ENCODE data around the gene COL13A1.
A peak's percentile ranks its signal among the peaks of the same experiment; 100 is the strongest.

Gene COL13A1

GRCh38 chr10:69936091-69936490 lies 134.4 kb downstream of the COL13A1 start:
- no peak overlapping the region for H3K9ac ChIP-seq (ENCODE audit: low read length)
- no peaks in the 10 kb centered on the region for H3K4me1 ChIP-seq (ENCODE audit: insufficient read depth, low read length, severe bottlenecking)
- H3K79me2 ChIP-seq (ENCODE audit: insufficient read depth, low read length), result no peaks in the 10 kb centered on the region
- no peak overlapping the region for H3K4me3 ChIP-seq (ENCODE audit: low read depth, low read length, poor library complexity, severe bottlenecking)
- 0 out of 2 replicates have a peak, but pooled peaks cover 3% of the 10 kb centered on the region for H3K27me3 ChIP-seq (ENCODE audit: insufficient read depth, low read length)
- H4K20me1 ChIP-seq (ENCODE audit: insufficient read depth, low read length), result no peaks in the 10 kb centered on the region
- no peaks in the 10 kb centered on the region for H3K9me2 ChIP-seq (ENCODE audit: low read depth, low read length)
- no peak overlapping the region for H3K27ac ChIP-seq (ENCODE audit: low read depth, low read length, poor library complexity, severe bottlenecking)
- no peaks in the 10 kb centered on the region for H3K9me3 ChIP-seq (ENCODE audit: low read length)
- no peaks in the 10 kb centered on the region for H3F3A ChIP-seq (ENCODE audit: insufficient read depth, low read length)
- no peak overlapping the region for H3K4me2 ChIP-seq (ENCODE audit: low read length)
- no peaks in the 10 kb centered on the region for H3K36me3 ChIP-seq (ENCODE audit: insufficient read depth, low read length)
- no peak overlapping the region for H2AFZ ChIP-seq (ENCODE audit: low read length)
- TF ChIP-seq EZH2 (IDR thresholded peaks at IDR 0.05; ENCODE audit: borderline replicate concordance, low read length) (no peak), CTCF (IDR thresholded peaks at IDR 0.05; ENCODE audit: low read length) (peak; percentile 16; the same call in 1 of the 2 replicates)

GRCh38 chr10:69938541-69938991 lies 136.9 kb downstream of the COL13A1 start:
- Histone ChIP-seq H3F3A (ENCODE audit: insufficient read depth, low read length) (no peaks in the 10 kb centered on the region), H3K9me2 (ENCODE audit: low read depth, low read length) (no peaks in the 10 kb centered on the region), H3K4me3 (ENCODE audit: low read depth, low read length, poor library complexity, severe bottlenecking) (no peak overlapping the region), H2AFZ (ENCODE audit: low read length) (no peak overlapping the region), H3K9ac (ENCODE audit: low read length) (no peak overlapping the region), H3K27ac (ENCODE audit: low read depth, low read length, poor library complexity, severe bottlenecking) (no peak overlapping the region), H3K36me3 (ENCODE audit: insufficient read depth, low read length) (no peaks in the 10 kb centered on the region), H3K27me3 (ENCODE audit: insufficient read depth, low read length) (0 out of 2 replicates have a peak, but pooled peaks cover 3% of the 10 kb centered on the region), H3K79me2 (ENCODE audit: insufficient read depth, low read length) (no peaks in the 10 kb centered on the region), H3K4me2 (ENCODE audit: low read length) (no peak overlapping the region), H4K20me1 (ENCODE audit: insufficient read depth, low read length) (no peaks in the 10 kb centered on the region), H3K9me3 (ENCODE audit: low read length) (no peaks in the 10 kb centered on the region), H3K4me1 (ENCODE audit: insufficient read depth, low read length, severe bottlenecking) (no peaks in the 10 kb centered on the region)
- TF ChIP-seq CTCF (IDR thresholded peaks at IDR 0.05; ENCODE audit: low read length) (no peak), EZH2 (IDR thresholded peaks at IDR 0.05; ENCODE audit: borderline replicate concordance, low read length) (no peak)

- no peaks in the 10 kb centered on the region for H3F3A ChIP-seq (ENCODE audit: insufficient read depth, low read length)
- no peaks in the 10 kb centered on the region for H3K9me2 ChIP-seq (ENCODE audit: low read depth, low read length)
- TF ChIP-seq EZH2 (IDR thresholded peaks at IDR 0.05; ENCODE audit: borderline replicate concordance, low read length) (no peak), CTCF (IDR thresholded peaks at IDR 0.05; ENCODE audit: low read length) (no peak)
- H3K4me1 ChIP-seq (ENCODE audit: insufficient read depth, low read length, severe bottlenecking), result no peaks in the 10 kb centered on the region
- no peak overlapping the region for H3K4me3 ChIP-seq (ENCODE audit: low read depth, low read length, poor library complexity, severe bottlenecking)
- H3K27ac ChIP-seq (ENCODE audit: low read depth, low read length, poor library complexity, severe bottlenecking), result no peak overlapping the region
- no peak overlapping the region for H3K4me2 ChIP-seq (ENCODE audit: low read length)
- H3K27me3 ChIP-seq (ENCODE audit: insufficient read depth, low read length), result 0 out of 2 replicates have a peak, but pooled peaks cover 3% of the 10 kb centered on the region
- no peak overlapping the region for H3K9ac ChIP-seq (ENCODE audit: low read length)
- H4K20me1 ChIP-seq (ENCODE audit: insufficient read depth, low read length), result no peaks in the 10 kb centered on the region
- H3K9me3 ChIP-seq (ENCODE audit: low read length), result no peaks in the 10 kb centered on the region
- H2AFZ ChIP-seq (ENCODE audit: low read length), result no peak overlapping the region
- no peaks in the 10 kb centered on the region for H3K79me2 ChIP-seq (ENCODE audit: insufficient read depth, low read length)
- no peaks in the 10 kb centered on the region for H3K36me3 ChIP-seq (ENCODE audit: insufficient read depth, low read length)
These were observed 137.4 kb downstream of the COL13A1 start for GRCh38 chr10:69939061-69939460.
